ENCODE measurements around the gene SERP2. TPM values are rescaled to one million over a fixed set of nuclear protein-coding genes. Genes with fewer than 3 reads are reported as not detected.
A peak's percentile ranks its signal among the peaks of the same experiment; 100 is the strongest.

SERP2 gene
- total and polyA plus RNA-seq, 2 donors (not counting 3 experiments of a cell fraction or from before 2014, with no cell fraction given) = 0.30 TPM; not detected in 1

DNA sequence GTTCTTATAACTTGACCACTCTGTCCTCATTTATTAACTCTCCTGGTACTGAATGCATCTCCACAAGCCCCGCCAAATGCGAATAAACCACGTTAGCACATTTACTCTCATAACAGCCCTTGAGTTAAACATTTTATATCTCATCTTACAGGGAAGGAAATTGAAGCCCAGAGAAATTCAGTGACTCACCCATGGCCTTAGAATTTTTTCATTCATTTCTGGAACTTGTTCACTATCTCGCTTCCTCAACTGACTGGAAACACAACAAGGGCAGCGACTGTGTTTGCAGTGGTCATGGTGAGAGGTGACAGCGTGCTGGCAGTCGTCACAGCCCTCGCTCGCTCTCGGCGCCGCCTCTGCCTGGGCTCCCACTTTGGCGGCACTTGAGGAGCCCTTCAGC, 39.5 kb downstream of the SERP2 start:
- H3K9me3 ChIP-seq (replicated peaks; ENCODE audit: control insufficient read depth, insufficient read depth, low read length) = no peaks in the 10 kb centered on the region
- dilution Hi-C loops (cut with MboI; ENCODE audit: extremely low pct_ligation_motif_present, low sequenced_read_pairs) (no loop called here), intact Hi-C loops (cut with micrococcal nuclease) (no loop called here)
- no peaks in the 10 kb centered on the region for H3K79me2 ChIP-seq (ENCODE audit: control insufficient read depth, insufficient read depth, low read length)
- DNase-seq (ENCODE audit: low read depth, low spot score) (peak; percentile 48), FAIRE-seq (peak; percentile 62)
- ChIA-PET CTCF (interaction anchor here (0.9 to 1.1 kb wide), 3 partner anchors 10 to 106 kb away, joined by 3 to 4 read pairs (median 3); no protein-coding TSS in a partner anchor), POLR2A (no interaction called here)
- H3K4me2 ChIP-seq (ENCODE audit: insufficient read depth, low read length) = no peak overlapping the region
- H3K4me1 ChIP-seq (ENCODE audit: control insufficient read depth, extremely low read depth, insufficient read depth, low read length) = peaks cover 3% of the 10 kb centered on the region
- H2AFZ ChIP-seq (ENCODE audit: low read depth, low read length) = peak overlapping the region; percentile 7
- no peaks in the 10 kb centered on the region for H4K20me1 ChIP-seq (replicated peaks; ENCODE audit: control insufficient read depth, extremely low read depth, insufficient read depth, low read length)
- H3K36me3 ChIP-seq (ENCODE audit: control insufficient read depth in 2 of 2, extremely low read depth in 1 of 2, insufficient read depth in 2 of 2, low read length in 2 of 2) = no peaks in the 10 kb centered on the region
- no TSS peak for BruUV-seq (replicated peaks)
- no peaks in the 10 kb centered on the region for H3K27me3 ChIP-seq (ENCODE audit: control insufficient read depth in 2 of 2, insufficient read depth in 2 of 2, low read length in 2 of 2)
- TF ChIP-seq, protein P1, sequence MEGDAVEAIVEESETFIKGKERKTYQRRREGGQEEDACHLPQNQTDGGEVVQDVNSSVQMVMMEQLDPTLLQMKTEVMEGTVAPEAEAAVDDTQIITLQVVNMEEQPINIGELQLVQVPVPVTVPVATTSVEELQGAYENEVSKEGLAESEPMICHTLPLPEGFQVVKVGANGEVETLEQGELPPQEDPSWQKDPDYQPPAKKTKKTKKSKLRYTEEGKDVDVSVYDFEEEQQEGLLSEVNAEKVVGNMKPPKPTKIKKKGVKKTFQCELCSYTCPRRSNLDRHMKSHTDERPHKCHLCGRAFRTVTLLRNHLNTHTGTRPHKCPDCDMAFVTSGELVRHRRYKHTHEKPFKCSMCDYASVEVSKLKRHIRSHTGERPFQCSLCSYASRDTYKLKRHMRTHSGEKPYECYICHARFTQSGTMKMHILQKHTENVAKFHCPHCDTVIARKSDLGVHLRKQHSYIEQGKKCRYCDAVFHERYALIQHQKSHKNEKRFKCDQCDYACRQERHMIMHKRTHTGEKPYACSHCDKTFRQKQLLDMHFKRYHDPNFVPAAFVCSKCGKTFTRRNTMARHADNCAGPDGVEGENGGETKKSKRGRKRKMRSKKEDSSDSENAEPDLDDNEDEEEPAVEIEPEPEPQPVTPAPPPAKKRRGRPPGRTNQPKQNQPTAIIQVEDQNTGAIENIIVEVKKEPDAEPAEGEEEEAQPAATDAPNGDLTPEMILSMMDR (IDR thresholded peaks at IDR 0.05; ENCODE audit: extremely low read depth in 1 of 2, insufficient read depth in 1 of 2, low read depth in 1 of 2, low read length in 2 of 2) = no peak
- peak; percentile 25 for TF ChIP-seq FOS (IDR thresholded peaks at IDR 0.05; ENCODE audit: borderline replicate concordance, insufficient read depth, low read length)
- H3K27ac ChIP-seq (ENCODE audit: insufficient read depth, low read depth, low read length) = no peak overlapping the region
- no peaks in the 10 kb centered on the region for H3K9me1 ChIP-seq (replicated peaks; ENCODE audit: control insufficient read depth, extremely low read depth, insufficient read depth, low read length)
- H3K4me3 ChIP-seq (replicated peaks in 1 of 3; ENCODE audit: insufficient read depth in 1 of 3, low read depth in 1 of 3, low read length in 3 of 3) = no peak overlapping the region
- H3K9ac ChIP-seq (replicated peaks; ENCODE audit: extremely low read depth, insufficient read depth, low read length) = no peak overlapping the region

DNA sequence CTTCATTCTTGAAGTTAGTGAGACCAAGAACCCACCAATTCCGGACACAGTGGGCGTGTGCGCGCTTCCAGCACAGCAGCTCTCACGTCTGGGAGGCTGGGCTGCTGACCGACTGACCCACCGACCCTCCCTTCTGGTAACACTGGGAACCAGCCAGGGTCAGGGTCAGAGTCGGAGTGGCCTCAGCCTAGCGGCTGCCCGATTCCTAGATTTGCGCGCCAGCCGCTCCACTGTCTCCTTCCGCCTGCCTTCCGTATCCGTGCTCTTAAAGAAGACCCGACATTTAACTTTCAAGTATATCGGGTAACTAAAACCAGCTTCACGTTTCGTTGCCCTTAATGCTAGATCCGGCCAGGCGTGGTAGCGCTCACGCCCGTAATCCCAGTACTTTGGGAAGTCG, 41.1 kb downstream of the SERP2 start:
- POLR2A ChIA-PET = no interaction called here
- DNase-seq (ENCODE audit: low read depth, low spot score) (no peak), FAIRE-seq (no peak)
- H2AFZ ChIP-seq (ENCODE audit: low read depth, low read length) = no peak overlapping the region
- no peaks in the 10 kb centered on the region for H3K9me1 ChIP-seq (replicated peaks; ENCODE audit: control insufficient read depth, extremely low read depth, insufficient read depth, low read length)
- peaks cover 3% of the 10 kb centered on the region for H3K4me1 ChIP-seq (ENCODE audit: control insufficient read depth, extremely low read depth, insufficient read depth, low read length)
- H3K27ac ChIP-seq (ENCODE audit: insufficient read depth, low read depth, low read length) = no peak overlapping the region
- no peak overlapping the region for H3K4me3 ChIP-seq (replicated peaks in 1 of 3; ENCODE audit: insufficient read depth in 1 of 3, low read depth in 1 of 3, low read length in 3 of 3)
- no peaks in the 10 kb centered on the region for H3K36me3 ChIP-seq (ENCODE audit: control insufficient read depth in 2 of 2, extremely low read depth in 1 of 2, insufficient read depth in 2 of 2, low read length in 2 of 2)
- no peaks in the 10 kb centered on the region for H3K9me3 ChIP-seq (replicated peaks; ENCODE audit: control insufficient read depth, insufficient read depth, low read length)
- BruUV-seq (replicated peaks) = no TSS peak
- dilution Hi-C loops (cut with MboI; ENCODE audit: extremely low pct_ligation_motif_present, low sequenced_read_pairs) = no loop called here
- CTCF ChIA-PET = interaction anchor here (1.4 kb wide), 1 partner anchor 506 kb away, joined by 5 read pairs; no protein-coding TSS in a partner anchor
- H3K9ac ChIP-seq (replicated peaks; ENCODE audit: extremely low read depth, insufficient read depth, low read length) = no peak overlapping the region
- H3K4me2 ChIP-seq (ENCODE audit: insufficient read depth, low read length) = no peak overlapping the region
- H4K20me1 ChIP-seq (replicated peaks; ENCODE audit: control insufficient read depth, extremely low read depth, insufficient read depth, low read length) = no peaks in the 10 kb centered on the region
- intact Hi-C loops (cut with micrococcal nuclease) = no loop called here
- H3K27me3 ChIP-seq (ENCODE audit: control insufficient read depth in 2 of 2, insufficient read depth in 2 of 2, low read length in 2 of 2) = no peaks in the 10 kb centered on the region
- no peaks in the 10 kb centered on the region for H3K79me2 ChIP-seq (ENCODE audit: control insufficient read depth, insufficient read depth, low read length)
- TF ChIP-seq GATA2 (IDR thresholded peaks at IDR 0.05; ENCODE audit: insufficient read depth, insufficient read length, low read depth, low read length) (no peak), FOS (IDR thresholded peaks at IDR 0.05; ENCODE audit: borderline replicate concordance, insufficient read depth, low read length) (no peak), MYC (IDR thresholded peaks at IDR 0.05; ENCODE audit: low read depth, low read length) (no peak), MAX (IDR thresholded peaks at IDR 0.05; ENCODE audit: insufficient read depth, insufficient read length) (no peak), JUN (IDR thresholded peaks at IDR 0.05; ENCODE audit: borderline replicate concordance, insufficient read depth, insufficient read length, low read depth) (no peak), POLR2AphosphoS5 (IDR thresholded peaks at IDR 0.05; ENCODE audit: insufficient read depth, low read depth, low read length) (no peak), EZH2 (IDR thresholded peaks at IDR 0.05; ENCODE audit: borderline replicate concordance, low read depth, low read length, severe bottlenecking) (no peak), POLR2A (IDR thresholded peaks at IDR 0.05; ENCODE audit: low read depth, low read length) (no peak)
- TF ChIP-seq, protein P1 (IDR thresholded peaks at IDR 0.05; ENCODE audit: extremely low read depth in 1 of 2, insufficient read depth in 1 of 2, low read depth in 1 of 2, low read length in 2 of 2) = no peak

Measured in endothelial cell of umbilical vein (primary cell).